H9 (cell line): Measurements from ENCODE around the gene RPS21. TPM values are rescaled to one million over a fixed set of nuclear protein-coding genes. Genes with fewer than 3 reads are reported as not detected.

Experiments used
- DNase-seq: peaks from one replicate; pipeline ENCODE4 v3.0.0-alpha.2; 2017
- H2AFZ ChIP-seq: one replicate; pipeline ENCODE4 v1.6.1; 2013; ENCODE audit warnings: mild to moderate bottlenecking, low read length, control low read depth, moderate library complexity
- H2AK5ac ChIP-seq: 2 replicates; pipeline ENCODE4 v1.6.1; 2013; ENCODE audit warnings: low read length, control low read depth, mixed read lengths; ENCODE audit not compliant: insufficient read length
- H2BK120ac ChIP-seq: one replicate; pipeline ENCODE4 v1.6.1; 2013; ENCODE audit warnings: low read depth, mild to moderate bottlenecking, low read length, control low read depth, inconsistent platforms; ENCODE audit not compliant: poor library complexity, severe bottlenecking
- H2BK12ac ChIP-seq: 2 replicates; pipeline ENCODE4 v1.6.1; 2013; ENCODE audit warnings: low read length, control low read depth, mixed read lengths, low read depth; ENCODE audit not compliant: insufficient read length
- H2BK15ac ChIP-seq: 2 replicates; pipeline ENCODE4 v1.6.1; 2013; ENCODE audit warnings: low read depth, low read length, control low read depth
- H2BK20ac ChIP-seq: one replicate; pipeline ENCODE4 v1.6.1; 2013; ENCODE audit warnings: low read depth, mild to moderate bottlenecking, low read length, control low read depth, inconsistent platforms; ENCODE audit not compliant: poor library complexity, severe bottlenecking
- H2BK5ac ChIP-seq: 2 replicates; pipeline ENCODE4 v1.6.1; 2013; ENCODE audit warnings: low read length, control low read depth, mixed read lengths; ENCODE audit not compliant: insufficient read length
- H3K14ac ChIP-seq: 2 replicates; pipeline ENCODE4 v1.6.1; 2013; ENCODE audit warnings: low read length, control low read depth; ENCODE audit not compliant: insufficient read depth
- H3K18ac ChIP-seq: 2 replicates; pipeline ENCODE4 v1.6.1; 2013; ENCODE audit warnings: low read depth, mild to moderate bottlenecking, mixed read lengths, low read length, control low read depth; ENCODE audit not compliant: insufficient read length
- H3K23ac ChIP-seq: 2 replicates; pipeline ENCODE4 v1.6.1; 2013; ENCODE audit warnings: low read length, control low read depth, mixed read lengths, low read depth; ENCODE audit not compliant: insufficient read length
- H3K23me2 ChIP-seq: 2 replicates; pipeline ENCODE4 v1.6.1; 2013; ENCODE audit warnings: low read depth, mild to moderate bottlenecking, mixed read lengths, low read length, control low read depth; ENCODE audit not compliant: insufficient read length, poor library complexity, severe bottlenecking
- H3K27ac ChIP-seq: 2 replicates; pipeline ENCODE4 v1.5.1; 2013; ENCODE audit warnings: low read length, control low read depth, mixed read lengths, low read depth; ENCODE audit not compliant: insufficient read length
- H3K27me3 ChIP-seq: 2 replicates; pipeline ENCODE4 v1.6.1; 2013; ENCODE audit warnings: low read length, control low read depth, inconsistent platforms; ENCODE audit not compliant: insufficient read depth
- H3K4ac ChIP-seq: 2 replicates; pipeline ENCODE4 v1.6.1; 2013; ENCODE audit warnings: low read depth, mild to moderate bottlenecking, control low read depth, inconsistent platforms, low read length, moderate library complexity
- H3K4me1 ChIP-seq: 2 replicates; pipeline ENCODE4 v1.6.1; 2013; ENCODE audit warnings: low read length, control low read depth, inconsistent platforms; ENCODE audit not compliant: insufficient read depth
- H3K4me2 ChIP-seq: 2 replicates; pipeline ENCODE4 v1.6.1; 2013; ENCODE audit warnings: low read length, control low read depth, mixed read lengths; ENCODE audit not compliant: insufficient read length, insufficient read depth
- H3K56ac ChIP-seq: 2 replicates; pipeline ENCODE4 v1.6.1; 2013; ENCODE audit warnings: low read depth, mild to moderate bottlenecking, mixed read lengths, low read length, control low read depth; ENCODE audit not compliant: insufficient read length
- H3K79me1 ChIP-seq: 2 replicates; pipeline ENCODE4 v1.6.1; 2013; ENCODE audit warnings: low read depth, mild to moderate bottlenecking, moderate library complexity, low read length, control low read depth, inconsistent platforms; ENCODE audit not compliant: insufficient read depth, poor library complexity, severe bottlenecking
- H3K79me2 ChIP-seq: 2 replicates; pipeline ENCODE4 v1.6.1; 2013; ENCODE audit warnings: low read length, control low read depth, inconsistent platforms; ENCODE audit not compliant: insufficient read depth
- H3K9ac ChIP-seq: 2 replicates; pipeline ENCODE4 v1.6.1; 2013; ENCODE audit warnings: low read length, control low read depth, mixed read lengths; ENCODE audit not compliant: insufficient read length; ENCODE audit errors: extremely low read depth
- H3K9me3 ChIP-seq: one replicate; pipeline ENCODE4 v1.6.1; 2013; ENCODE audit warnings: low read depth, low read length, inconsistent platforms; ENCODE audit not compliant: control insufficient read depth
- H3T11ph ChIP-seq: one replicate; pipeline ENCODE4 v1.6.1; 2013; ENCODE audit warnings: mild to moderate bottlenecking, low read length, control low read depth, inconsistent platforms
- H4K20me1 ChIP-seq: one replicate; pipeline ENCODE4 v1.6.1; 2013; ENCODE audit not compliant: control insufficient read depth, insufficient read length, insufficient read depth
- H4K5ac ChIP-seq: 2 replicates; pipeline ENCODE4 v1.6.1; 2013; ENCODE audit warnings: low read depth, mild to moderate bottlenecking, mixed read lengths, low read length, control low read depth; ENCODE audit not compliant: insufficient read length
- H4K8ac ChIP-seq: replicated peaks from 2 replicates; pipeline ENCODE4 v1.6.1; 2013; ENCODE audit warnings: low read length, control low read depth, mixed read lengths, low read depth; ENCODE audit not compliant: insufficient read length
- H4K91ac ChIP-seq: 2 replicates; pipeline ENCODE4 v1.6.1; 2013; ENCODE audit warnings: low read depth, mild to moderate bottlenecking, moderate library complexity, mixed read lengths, low read length, control low read depth; ENCODE audit not compliant: insufficient read length
- H3K27ac Mint-ChIP-seq, 3 experiments: 2 replicates in 2 of 3; 3 replicates in 1 of 3; pipeline ENCODE4 v1.8.0; 2020 to 2021; ENCODE audit warnings: mixed read lengths in 3 of 3, mild to moderate bottlenecking in 1 of 3, moderate library complexity in 1 of 3
- H3K27me3 Mint-ChIP-seq: 2 replicates; pipeline ENCODE4 v1.8.0; 2021; ENCODE audit warnings: low read depth, mild to moderate bottlenecking, moderate library complexity, mixed read lengths
- H3K36me3 Mint-ChIP-seq, 3 experiments: 2 replicates in 2 of 3; 3 replicates in 1 of 3; pipeline ENCODE4 v1.8.0; 2020 to 2021; ENCODE audit warnings: low read depth in 3 of 3, mixed read lengths in 3 of 3; ENCODE audit not compliant: insufficient read depth in 1 of 3
- H3K4me1 Mint-ChIP-seq, 2 experiments: 2 replicates each; pipeline ENCODE4 v1.8.0; 2020; ENCODE audit warnings: mixed read lengths in 2 of 2
- H3K4me3 Mint-ChIP-seq, 2 experiments: 2 replicates in 1 of 2; 3 replicates in 1 of 2; pipeline ENCODE4 v1.8.0; 2020 to 2021; ENCODE audit warnings: mild to moderate bottlenecking in 2 of 2, mixed read lengths in 2 of 2, moderate library complexity in 1 of 2
- H3K9me3 Mint-ChIP-seq, 2 experiments: 2 replicates in 1 of 2; 3 replicates in 1 of 2; pipeline ENCODE4 v1.8.0; 2020; ENCODE audit warnings: mild to moderate bottlenecking in 2 of 2, mixed read lengths in 2 of 2, moderate library complexity in 1 of 2
- CTCF ChIP-seq: fragments of 200-600 bp; sonication (generic); conservative IDR thresholded peaks from 3 replicates; pipeline ENCODE4 v1.8.0; 2021; ENCODE audit warnings: antibody characterized with exemption, mild to moderate bottlenecking
- WGBS: extraction: QIAGEN DNeasy Blood & Tissue Kit; methylation state at CpG from one replicate; pipeline ENCODE4 v1.1.7; 2013; ENCODE audit warnings: missing lambda C conversion rate, low lambda C conversion rate, mixed read lengths; ENCODE audit not compliant: insufficient read length; ENCODE audit errors: extremely low coverage; 5-methylcytosine and 5-hydroxymethylcytosine counted together
- total RNA-seq: library from RNA; stranded (reverse); gene quantifications from 2 replicates; pipeline ENCODE4 v1.2.1, GENCODE V29; 2021

RPS21 gene
- total RNA-seq, 1 experiment from 2014 or later, result 1,715 TPM

GRCh38 chr20:62429455-62430310 is 42.8 kb downstream of the RPS21 start:
- DNase-seq, result no peak
- Histone ChIP-seq H2BK15ac (no peak overlapping the region), H3K4ac (no peak overlapping the region), H3K9ac (no peak overlapping the region), H3K9me3 (no peaks in the 10 kb centered on the region), H3K79me1 (no peaks in the 10 kb centered on the region), H2BK20ac (no peak overlapping the region), H4K5ac (no peak overlapping the region), H3K23me2 (no peaks in the 10 kb centered on the region), H2BK12ac (no peak overlapping the region), H4K91ac (no peak overlapping the region), H2AFZ (no peak overlapping the region), H2AK5ac (no peak overlapping the region), H2BK5ac (no peak overlapping the region), H3K79me2 (no peaks in the 10 kb centered on the region), H3K27me3 (no peaks in the 10 kb centered on the region), H4K20me1 (no peaks in the 10 kb centered on the region), H3K18ac (no peak overlapping the region), H4K8ac (no peak overlapping the region), H3K4me1 (peaks cover 3% of the 10 kb centered on the region; the same call in 1 of the 2 replicates), H3K27ac (no peak overlapping the region), H2BK120ac (no peak overlapping the region), H3K56ac (no peak overlapping the region), H3K14ac (no peak overlapping the region; the same call in 1 of the 2 replicates), H3K23ac (no peak overlapping the region), H3K4me2 (no peak overlapping the region), H3T11ph (no peak overlapping the region)
- H3K27me3 Mint-ChIP-seq, result peaks cover 26% of the 10 kb centered on the region
- peaks cover 0 to 3% of the 10 kb centered on the region in 2 experiments; a peak in 1 of 5 replicates for H3K9me3 Mint-ChIP-seq
- WGBS, result no CpG with 5 or more reads among the region's 23 CpGs
- H3K27ac Mint-ChIP-seq, result no peak overlapping the region; a peak in 1 of 7 replicates
- peaks cover 25 to 54% of the 10 kb centered on the region in 2 experiments for H3K4me1 Mint-ChIP-seq
- 0 out of 7 replicates have a peak, but pooled peaks cover 0 to 4% (median 0%) of the 10 kb centered on the region in 3 experiments for H3K36me3 Mint-ChIP-seq
- no peak for TF ChIP-seq CTCF
- H3K4me3 Mint-ChIP-seq, result no peak overlapping the region
